ENCODE results near the gene DAPK1.

Gene DAPK1

DNA sequence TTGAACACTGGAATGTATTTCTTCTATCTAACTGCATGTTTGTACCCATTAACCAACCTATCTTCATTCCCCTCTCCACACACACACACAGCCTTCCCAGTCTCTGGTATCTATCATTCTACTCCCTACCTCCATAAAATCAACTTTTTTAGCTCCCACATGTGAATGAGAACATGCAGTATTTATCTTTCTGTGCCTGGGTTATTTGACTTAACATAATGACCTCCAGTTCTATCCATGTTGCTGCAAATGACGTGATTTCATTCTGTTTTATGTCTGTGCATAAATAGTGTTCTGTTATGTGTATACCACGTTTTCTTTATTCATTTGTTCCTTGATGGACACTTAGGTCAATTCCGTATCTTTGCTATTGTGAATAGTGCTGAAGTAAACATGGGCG lies 189.5 kb downstream of the DAPK1 start:
- DNase-seq (ENCODE audit: extremely low read depth, low read depth): no peak
- TF ChIP-seq, protein P1, sequence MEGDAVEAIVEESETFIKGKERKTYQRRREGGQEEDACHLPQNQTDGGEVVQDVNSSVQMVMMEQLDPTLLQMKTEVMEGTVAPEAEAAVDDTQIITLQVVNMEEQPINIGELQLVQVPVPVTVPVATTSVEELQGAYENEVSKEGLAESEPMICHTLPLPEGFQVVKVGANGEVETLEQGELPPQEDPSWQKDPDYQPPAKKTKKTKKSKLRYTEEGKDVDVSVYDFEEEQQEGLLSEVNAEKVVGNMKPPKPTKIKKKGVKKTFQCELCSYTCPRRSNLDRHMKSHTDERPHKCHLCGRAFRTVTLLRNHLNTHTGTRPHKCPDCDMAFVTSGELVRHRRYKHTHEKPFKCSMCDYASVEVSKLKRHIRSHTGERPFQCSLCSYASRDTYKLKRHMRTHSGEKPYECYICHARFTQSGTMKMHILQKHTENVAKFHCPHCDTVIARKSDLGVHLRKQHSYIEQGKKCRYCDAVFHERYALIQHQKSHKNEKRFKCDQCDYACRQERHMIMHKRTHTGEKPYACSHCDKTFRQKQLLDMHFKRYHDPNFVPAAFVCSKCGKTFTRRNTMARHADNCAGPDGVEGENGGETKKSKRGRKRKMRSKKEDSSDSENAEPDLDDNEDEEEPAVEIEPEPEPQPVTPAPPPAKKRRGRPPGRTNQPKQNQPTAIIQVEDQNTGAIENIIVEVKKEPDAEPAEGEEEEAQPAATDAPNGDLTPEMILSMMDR (IDR thresholded peaks at IDR 0.05; ENCODE audit: low read depth, low read length): no peak

- no peak for DNase-seq (ENCODE audit: extremely low read depth, low read depth)
- TF ChIP-seq, protein P1 (IDR thresholded peaks at IDR 0.05; ENCODE audit: low read depth, low read length): no peak
Measured at GRCh38 chr9:87694236-87694755, 196.6 kb downstream of the DAPK1 start.

DNA sequence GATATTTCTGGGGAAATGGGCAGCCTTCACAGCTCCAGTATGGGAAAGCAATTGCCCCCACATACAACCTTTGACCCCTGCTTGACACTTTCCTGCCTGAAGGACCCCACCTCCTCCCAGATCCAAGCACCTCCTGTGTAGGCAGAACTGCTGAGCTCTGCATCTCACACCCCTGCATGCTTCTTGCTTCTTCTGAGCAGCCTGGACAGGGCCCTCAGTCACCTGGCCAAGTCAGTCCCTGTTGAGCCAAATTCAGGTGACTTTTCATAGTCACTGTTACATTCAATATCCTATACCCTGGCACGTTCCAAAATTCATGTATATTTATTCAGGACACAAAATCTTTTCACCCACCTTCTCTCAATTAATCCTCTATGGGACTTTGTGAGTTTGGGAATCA lies 197.9 kb downstream of the DAPK1 start:
- no peak for DNase-seq (ENCODE audit: extremely low read depth, low read depth)
- TF ChIP-seq, protein P1 (IDR thresholded peaks at IDR 0.05; ENCODE audit: low read depth, low read length): no peak

- TF ChIP-seq, protein P1 (IDR thresholded peaks at IDR 0.05; ENCODE audit: low read depth, low read length): no peak
- no peak for DNase-seq (ENCODE audit: extremely low read depth, low read depth)
Measured at GRCh38 chr9:87696641-87697040, 199.0 kb downstream of the DAPK1 start.

- no peak for DNase-seq (ENCODE audit: extremely low read depth, low read depth)
- TF ChIP-seq, protein P1 (IDR thresholded peaks at IDR 0.05; ENCODE audit: low read depth, low read length): no peak
Measured at GRCh38 chr9:87698069-87698809, 200.6 kb downstream of the DAPK1 start.

DNA sequence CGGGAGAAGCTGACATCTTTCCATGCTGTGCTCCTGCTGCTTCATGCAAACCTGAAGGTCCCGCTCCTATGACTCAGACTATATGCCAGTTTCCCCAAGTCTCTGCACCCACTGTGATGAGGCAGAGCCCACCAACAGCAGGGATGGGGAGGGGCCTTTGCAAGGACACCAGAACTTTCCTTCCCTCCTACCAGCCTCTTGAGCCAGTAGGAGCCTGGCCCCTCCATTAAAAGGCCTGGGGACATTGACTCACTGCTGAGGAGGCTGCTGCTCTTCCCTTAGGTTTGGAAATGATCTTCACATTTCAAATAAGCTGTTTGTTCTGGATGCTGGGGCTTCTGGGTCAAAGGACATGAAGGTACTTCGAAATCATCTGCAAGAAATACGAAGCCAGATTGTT lies 202.2 kb downstream of the DAPK1 start:
- no peak for DNase-seq (ENCODE audit: extremely low read depth, low read depth)
- TF ChIP-seq, protein P1 (IDR thresholded peaks at IDR 0.05; ENCODE audit: low read depth, low read length): no peak

DNA sequence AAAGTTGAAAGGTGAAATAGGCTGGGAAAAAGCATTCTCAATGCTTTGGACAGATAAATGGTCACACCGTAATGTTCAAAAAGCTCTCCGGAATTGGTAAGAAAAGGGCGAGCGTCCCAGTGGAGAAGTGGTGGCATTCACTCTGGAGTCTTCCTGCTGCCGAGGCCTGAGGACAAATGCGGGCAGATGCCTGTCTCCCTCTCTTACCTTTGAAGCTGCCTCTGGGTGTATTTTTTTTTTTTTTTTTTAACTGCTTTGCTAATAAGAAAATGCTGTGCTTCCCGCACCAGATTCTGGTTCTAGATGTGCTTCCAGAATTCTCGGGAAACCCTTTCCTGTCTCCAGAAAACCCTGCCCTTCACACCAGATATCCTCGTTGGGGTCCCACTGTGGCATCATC lies 203.8 kb downstream of the DAPK1 start:
- DNase-seq (ENCODE audit: extremely low read depth, low read depth): no peak
- TF ChIP-seq, protein P1 (IDR thresholded peaks at IDR 0.05; ENCODE audit: low read depth, low read length): no peak
